DND-41 (cell line): ENCODE measurements around the gene EFHC1.

ENCODE experiments used
- ATAC-seq: fragments of 200-7000 bp; cut with Tn5 transposase; 3 replicates; pipeline ENCODE4 v1.9.1; 2021; ENCODE audit warnings: low read depth; ENCODE audit not compliant: insufficient read depth
- DNase-seq: peaks from one replicate; pipeline ENCODE4 v3.0.0-alpha.2; 2020
- H2AFZ ChIP-seq: 2 replicates; pipeline ENCODE4 v1.6.0; 2012; ENCODE audit warnings: low read depth, low read length
- H3K27ac ChIP-seq: 2 replicates; pipeline ENCODE4 v1.5.1; 2012; ENCODE audit warnings: low read length, inconsistent platforms
- H3K27me3 ChIP-seq: fragments of 200-600 bp; sonication (generic); 2 replicates; pipeline ENCODE4 v1.6.0; 2012; ENCODE audit warnings: low read length, mild to moderate bottlenecking, inconsistent platforms; ENCODE audit not compliant: insufficient read depth, poor library complexity
- H3K36me3 ChIP-seq: 2 replicates; pipeline ENCODE4 v1.5.1; 2012; ENCODE audit warnings: low read length, inconsistent platforms; ENCODE audit not compliant: insufficient read depth
- H3K4me1 ChIP-seq: 2 replicates; pipeline ENCODE4 v1.5.1; 2012; ENCODE audit warnings: mild to moderate bottlenecking, low read length; ENCODE audit not compliant: insufficient read depth
- H3K4me2 ChIP-seq: 2 replicates; pipeline ENCODE4 v1.6.0; 2012; ENCODE audit warnings: mild to moderate bottlenecking, moderate library complexity, low read length, inconsistent platforms; ENCODE audit not compliant: insufficient read depth
- H3K4me3 ChIP-seq, 2 experiments: fragments of 200-600 bp in 1 of 2; shearing (Covaris generic) in 1 of 2; 2 replicates each; pipeline ENCODE4 v1.5.1; 2012 to 2016; ENCODE audit warnings: inconsistent platforms in 2 of 2, low read length in 2 of 2, mild to moderate bottlenecking in 2 of 2, low read depth in 1 of 2, moderate library complexity in 1 of 2
- H3K79me2 ChIP-seq: 2 replicates; pipeline ENCODE4 v1.6.0; 2012; ENCODE audit warnings: low read length, inconsistent platforms; ENCODE audit not compliant: insufficient read depth
- H3K9ac ChIP-seq: 2 replicates; pipeline ENCODE4 v1.6.0; 2012; ENCODE audit warnings: low read depth, mild to moderate bottlenecking, inconsistent platforms, low read length, moderate library complexity
- H3K9me3 ChIP-seq: 2 replicates; pipeline ENCODE4 v1.5.1; 2012; ENCODE audit warnings: low read length, moderate library complexity, mild to moderate bottlenecking, inconsistent platforms; ENCODE audit not compliant: insufficient read depth, severe bottlenecking
- H4K20me1 ChIP-seq: 2 replicates; pipeline ENCODE4 v1.6.0; 2012; ENCODE audit warnings: low read length; ENCODE audit not compliant: insufficient read depth
- EZH2 ChIP-seq: IDR thresholded peaks from 3 replicates; pipeline ENCODE4 v1.6.1; 2012; ENCODE audit warnings: borderline replicate concordance, low read depth, mild to moderate bottlenecking, moderate library complexity, low read length, inconsistent platforms; ENCODE audit not compliant: severe bottlenecking
- TF ChIP-seq, protein P1 (sequence below): IDR thresholded peaks from 2 replicates; pipeline ENCODE4 v1.5.1; 2012; ENCODE audit warnings: borderline replicate concordance, low read length, moderate library complexity, mild to moderate bottlenecking; ENCODE audit not compliant: poor library complexity, severe bottlenecking; ENCODE audit errors: extremely low read depth

The EFHC1 gene

DNA sequence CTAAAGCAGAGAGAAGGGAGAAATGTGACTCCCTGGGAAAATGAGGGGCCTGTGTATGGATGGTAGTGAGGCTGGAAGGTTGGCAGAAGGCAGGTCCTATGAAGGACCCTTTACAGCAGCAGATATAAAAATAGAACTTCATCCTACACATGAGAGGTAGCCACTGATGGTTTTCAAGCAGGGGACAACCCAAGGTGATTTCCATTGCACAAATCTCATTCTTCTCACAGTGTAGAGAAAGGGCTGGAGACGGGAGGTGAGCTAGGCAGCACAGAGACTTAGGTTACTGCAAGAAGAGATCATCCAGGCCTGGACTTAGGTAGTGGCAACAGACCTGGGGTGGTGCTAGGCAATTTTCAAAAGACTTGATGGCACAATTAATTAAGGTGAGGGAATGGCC is 126.0 kb downstream of the EFHC1 start:
- Histone ChIP-seq H4K20me1 (peaks cover 20% of the 10 kb centered on the region; the same call in 1 of the 2 replicates), H3K4me2 (no peak overlapping the region), H3K4me1 (no peaks in the 10 kb centered on the region), H3K4me3 (no peak overlapping the region), H3K27ac (no peak overlapping the region; the same call in 1 of the 2 replicates), H3K9ac (no peak overlapping the region), H3K79me2 (peaks cover 60% of the 10 kb centered on the region), H3K36me3 (no peaks in the 10 kb centered on the region), H2AFZ (no peak overlapping the region), H3K9me3 (no peaks in the 10 kb centered on the region), H3K27me3 (no peaks in the 10 kb centered on the region)
- TF ChIP-seq, protein P1, sequence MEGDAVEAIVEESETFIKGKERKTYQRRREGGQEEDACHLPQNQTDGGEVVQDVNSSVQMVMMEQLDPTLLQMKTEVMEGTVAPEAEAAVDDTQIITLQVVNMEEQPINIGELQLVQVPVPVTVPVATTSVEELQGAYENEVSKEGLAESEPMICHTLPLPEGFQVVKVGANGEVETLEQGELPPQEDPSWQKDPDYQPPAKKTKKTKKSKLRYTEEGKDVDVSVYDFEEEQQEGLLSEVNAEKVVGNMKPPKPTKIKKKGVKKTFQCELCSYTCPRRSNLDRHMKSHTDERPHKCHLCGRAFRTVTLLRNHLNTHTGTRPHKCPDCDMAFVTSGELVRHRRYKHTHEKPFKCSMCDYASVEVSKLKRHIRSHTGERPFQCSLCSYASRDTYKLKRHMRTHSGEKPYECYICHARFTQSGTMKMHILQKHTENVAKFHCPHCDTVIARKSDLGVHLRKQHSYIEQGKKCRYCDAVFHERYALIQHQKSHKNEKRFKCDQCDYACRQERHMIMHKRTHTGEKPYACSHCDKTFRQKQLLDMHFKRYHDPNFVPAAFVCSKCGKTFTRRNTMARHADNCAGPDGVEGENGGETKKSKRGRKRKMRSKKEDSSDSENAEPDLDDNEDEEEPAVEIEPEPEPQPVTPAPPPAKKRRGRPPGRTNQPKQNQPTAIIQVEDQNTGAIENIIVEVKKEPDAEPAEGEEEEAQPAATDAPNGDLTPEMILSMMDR = no peak
- TF ChIP-seq EZH2 = no peak
- ATAC-seq (no peak), DNase-seq (no peak)

DNA sequence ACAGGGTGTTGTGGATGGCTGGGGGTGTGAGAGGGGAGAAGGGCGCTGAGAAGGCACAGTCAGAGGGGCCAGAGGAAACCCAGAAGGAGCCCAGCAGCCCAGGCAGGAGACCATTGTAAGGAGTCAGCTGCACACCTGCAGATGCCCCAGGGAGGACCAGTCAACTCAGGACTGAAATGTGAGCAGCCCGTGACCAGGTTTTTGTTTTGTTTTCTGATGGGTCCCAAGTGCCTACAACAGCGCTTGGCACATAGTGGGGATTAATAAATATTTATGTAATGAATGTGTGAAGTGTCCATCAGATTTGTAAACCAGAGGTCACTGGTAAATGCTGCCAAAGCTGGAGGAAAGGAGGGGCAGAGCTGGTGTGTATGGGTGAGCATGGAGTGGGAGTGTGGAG is 126.5 kb downstream of the EFHC1 start:
- Histone ChIP-seq H3K27ac (no peak overlapping the region), H3K27me3 (no peaks in the 10 kb centered on the region), H2AFZ (no peak overlapping the region), H3K36me3 (no peaks in the 10 kb centered on the region), H3K9ac (no peak overlapping the region), H3K4me1 (no peaks in the 10 kb centered on the region), H3K4me2 (no peak overlapping the region), H3K79me2 (peaks cover 58% of the 10 kb centered on the region), H3K9me3 (no peaks in the 10 kb centered on the region), H4K20me1 (peaks cover 22% of the 10 kb centered on the region; the same call in 1 of the 2 replicates), H3K4me3 (no peak overlapping the region)
- DNase-seq = no peak
- no peak for ATAC-seq
- TF ChIP-seq, protein P1 = no peak
- no peak for TF ChIP-seq EZH2

DNA sequence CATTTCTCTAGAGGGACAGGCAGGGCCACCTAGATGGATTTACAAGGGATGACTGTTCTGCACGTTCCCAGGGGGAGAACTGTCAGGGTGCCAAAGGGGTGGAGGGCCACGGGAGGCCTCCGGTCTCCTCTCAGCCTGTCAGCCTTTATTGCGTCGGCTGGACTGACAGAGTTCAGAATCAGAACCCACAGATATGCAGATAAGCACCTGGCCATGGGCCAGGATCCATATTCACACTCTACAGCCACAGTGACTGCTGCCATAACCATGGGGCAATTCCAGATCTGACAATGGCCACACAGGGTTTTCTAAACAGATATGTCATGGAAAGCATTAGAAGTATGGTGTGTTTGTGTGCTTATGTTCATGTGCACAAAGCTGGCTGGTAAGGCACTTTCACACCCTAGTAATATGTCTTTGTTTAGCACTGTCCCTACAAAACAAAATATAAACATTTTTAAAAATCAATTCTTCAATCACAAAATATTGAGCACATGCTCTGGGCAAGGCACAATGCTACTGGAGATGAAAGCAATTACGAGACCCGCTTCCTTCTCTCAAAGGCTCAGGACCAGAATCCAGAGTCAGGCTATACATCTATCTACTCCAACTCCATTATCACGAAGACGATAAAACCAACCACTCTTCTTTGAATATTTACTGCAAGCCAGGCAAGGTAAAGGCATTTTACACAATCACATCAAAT is 127.7 kb downstream of the EFHC1 start:
- Histone ChIP-seq H3K4me1 (no peaks in the 10 kb centered on the region), H4K20me1 (peaks cover 22% of the 10 kb centered on the region; the same call in 1 of the 2 replicates), H3K79me2 (peaks cover 59% of the 10 kb centered on the region), H3K27ac (no peak overlapping the region), H3K27me3 (no peaks in the 10 kb centered on the region), H3K4me3 (no peak overlapping the region), H3K4me2 (no peak overlapping the region), H3K9me3 (no peaks in the 10 kb centered on the region), H3K9ac (no peak overlapping the region), H3K36me3 (0 out of 2 replicates have a peak, but pooled peaks cover 3% of the 10 kb centered on the region), H2AFZ (no peak overlapping the region)
- no peak for DNase-seq
- no peak for ATAC-seq
- TF ChIP-seq, protein P1 = no peak
- TF ChIP-seq EZH2 = no peak
